Limb (tissue), 2 donors: ENCODE data around the gene LRRC7.
A peak's percentile ranks its signal among the peaks of the same experiment; 100 is the strongest.
"Not testable (repeated sequence)": the region's sequence is repeated elsewhere in the genome, so short reads cannot be mapped to it uniquely, and the experiment has no call there.

Source experiments
- DNase-seq, 2 donors: peaks; one replicate each; pipeline ENCODE4 v3.0.0-alpha.2; 2016; ENCODE audit errors: extremely low spot score in 2 of 2

Gene LRRC7

DNA sequence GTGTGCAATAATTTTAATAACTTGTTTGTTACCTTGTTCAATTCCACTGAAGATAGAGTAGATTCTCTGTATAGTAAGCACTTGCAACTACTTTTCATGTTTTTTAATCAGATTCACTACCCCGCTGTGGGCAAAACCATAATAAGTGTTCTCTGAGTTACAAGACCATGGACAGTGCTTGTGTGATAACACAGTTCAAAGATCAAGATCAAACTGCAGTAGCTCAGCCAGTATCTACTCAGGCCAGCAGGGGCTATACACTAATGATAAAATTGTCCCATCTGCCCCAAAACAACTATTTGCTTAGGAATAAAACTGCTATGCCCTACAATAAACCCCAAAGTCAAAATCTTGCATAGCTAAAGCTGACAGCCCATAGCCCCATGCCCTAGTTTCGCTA, 129.6 kb downstream of the LRRC7 start:
- DNase-seq, result no peak

- DNase-seq, result no peak
These were observed 133.0 kb downstream of the LRRC7 start for GRCh38 chr1:69700770-69701169.

DNA sequence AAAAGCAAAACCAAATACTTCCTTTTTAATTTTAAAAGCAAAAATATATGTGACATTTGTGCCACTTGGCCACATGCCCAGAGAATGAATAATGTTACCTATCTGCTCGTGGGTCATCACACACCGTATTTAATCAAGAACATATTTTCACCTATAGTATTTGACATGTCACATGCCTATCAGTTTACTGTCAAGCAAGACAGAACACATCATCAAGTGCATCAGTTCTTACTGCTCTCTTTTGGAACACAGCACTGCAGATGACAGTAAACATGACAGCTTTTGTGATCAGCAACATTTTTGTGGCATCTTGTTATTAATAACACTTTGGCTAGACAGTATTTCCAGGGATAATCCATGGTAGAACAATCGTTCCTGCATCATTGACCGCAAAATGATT, 134.4 kb downstream of the LRRC7 start:
- no peak for DNase-seq

DNA sequence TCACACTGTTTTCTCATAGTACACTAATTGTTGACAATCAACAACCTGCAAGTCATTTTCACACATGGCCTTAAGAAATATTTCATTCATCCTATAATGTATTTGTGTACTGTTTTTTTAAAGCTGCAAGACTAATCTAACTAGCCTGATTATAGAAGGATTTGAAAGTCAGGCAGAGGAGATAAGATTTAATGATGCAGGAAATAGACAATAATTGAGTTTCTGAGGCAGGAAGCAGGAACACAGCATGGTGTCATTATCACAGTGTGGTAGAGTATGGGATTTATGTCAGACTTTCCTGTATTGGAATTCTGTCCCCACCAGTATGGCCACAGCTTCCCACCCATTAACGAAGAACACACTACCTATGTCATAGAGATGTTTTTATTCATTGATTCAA, 138.8 kb downstream of the LRRC7 start:
- DNase-seq, result no peak

GRCh38 chr1:69707103-69707502, 139.4 kb downstream of the LRRC7 start:
- no peak for DNase-seq

GRCh38 chr1:69710484-69711189, 142.9 kb downstream of the LRRC7 start:
- no peak for DNase-seq

GRCh38 chr1:69711190-69711930, 143.6 kb downstream of the LRRC7 start:
- DNase-seq, result no peak

DNA sequence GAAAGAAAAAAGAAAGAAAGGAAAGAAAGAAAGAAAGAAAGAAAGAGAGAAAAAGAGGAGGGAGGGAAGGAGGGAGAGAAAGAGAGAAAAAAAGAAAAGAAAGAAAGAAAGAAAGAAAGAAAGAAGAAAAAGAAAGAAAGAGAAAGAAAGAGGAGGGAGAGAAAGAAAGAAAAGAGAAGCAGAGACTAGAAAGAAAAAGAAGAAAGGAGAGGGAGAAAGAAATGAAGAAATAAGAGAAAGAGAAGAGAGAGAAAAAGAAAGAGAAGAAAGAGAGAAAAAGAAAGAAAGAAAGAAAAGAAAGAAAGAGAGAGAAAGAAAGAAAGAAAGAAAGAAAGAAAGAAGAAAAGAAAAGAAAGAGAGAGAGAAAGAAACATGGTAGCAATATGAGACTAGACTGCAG, 150.1 kb downstream of the LRRC7 start:
- DNase-seq, result not testable (repeated sequence)

- DNase-seq, result no peak
These were observed 160.5 kb downstream of the LRRC7 start for GRCh38 chr1:69728206-69728605.

DNA sequence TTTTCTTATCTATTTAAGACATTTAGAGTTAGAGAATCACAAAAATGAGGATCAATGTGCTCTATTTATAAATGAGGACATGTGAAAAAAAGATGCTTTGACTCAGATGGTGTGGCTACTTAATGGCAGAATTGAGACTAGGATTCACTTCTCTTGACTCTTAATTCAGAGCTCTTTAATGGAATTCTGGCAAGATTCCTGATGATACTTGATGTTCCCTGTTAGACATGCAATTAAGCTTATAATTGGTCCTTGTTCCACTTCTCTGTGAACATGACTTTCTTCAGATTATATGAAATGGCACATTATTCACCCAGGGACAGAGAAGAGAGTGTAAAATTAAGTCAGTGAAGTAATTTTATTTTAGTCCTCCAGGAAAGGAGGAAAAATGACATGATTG, 165.3 kb downstream of the LRRC7 start:
- DNase-seq, result no peak

GRCh38 chr1:69737527-69738185, 169.9 kb downstream of the LRRC7 start:
- DNase-seq, result no peak

GRCh38 chr1:69738458-69739250, 170.9 kb downstream of the LRRC7 start:
- no peak for DNase-seq

- peak in 1 of 2 donors; percentile 42 for DNase-seq
These were observed 171.5 kb downstream of the LRRC7 start for GRCh38 chr1:69739251-69739605.

- DNase-seq, result no peak
These were observed 175.4 kb downstream of the LRRC7 start for GRCh38 chr1:69743146-69743545.

GRCh38 chr1:69744381-69744780, 176.7 kb downstream of the LRRC7 start:
- no peak for DNase-seq

DNA sequence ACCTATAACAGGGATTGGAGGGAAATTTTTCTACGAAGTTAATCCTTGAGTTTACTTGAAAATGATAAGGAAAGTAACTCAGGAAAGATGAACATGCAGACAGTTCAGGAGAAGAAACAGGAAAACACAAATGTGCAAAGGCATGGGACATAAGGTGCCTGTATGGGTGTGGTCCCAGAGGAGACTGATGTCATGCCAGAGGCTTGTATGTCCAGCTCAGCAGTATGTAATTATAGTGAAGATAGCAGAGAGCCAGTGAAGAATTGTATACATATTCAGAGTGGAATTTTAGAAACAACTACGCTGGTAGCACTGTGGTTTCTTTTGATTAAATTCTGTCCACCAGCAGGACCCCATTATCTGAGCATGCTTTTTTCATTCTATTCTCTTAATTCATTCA, 179.5 kb downstream of the LRRC7 start:
- no peak for DNase-seq

DNA sequence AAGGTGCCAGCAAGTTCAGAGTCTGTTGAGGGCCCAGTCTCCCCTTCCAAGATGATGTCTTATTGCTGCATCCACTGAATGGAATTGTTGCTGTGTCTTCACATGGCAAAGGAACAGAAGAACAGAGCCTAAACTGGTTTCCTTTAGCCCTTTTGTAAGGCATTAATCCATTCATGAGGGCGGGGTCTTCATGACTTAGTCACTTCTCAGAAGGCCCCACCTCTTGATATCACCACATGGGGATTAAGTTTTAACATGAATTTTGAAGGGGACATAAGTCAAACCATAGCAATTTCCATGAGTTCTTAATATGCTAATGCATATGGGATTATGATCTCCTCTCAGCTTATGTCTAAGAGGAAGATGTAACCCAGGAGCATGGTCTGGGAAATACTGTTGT, 182.9 kb downstream of the LRRC7 start:
- DNase-seq, result no peak

GRCh38 chr1:69752831-69753230, 185.1 kb downstream of the LRRC7 start:
- peak in 1 of 2 donors; percentile 31 for DNase-seq

DNA sequence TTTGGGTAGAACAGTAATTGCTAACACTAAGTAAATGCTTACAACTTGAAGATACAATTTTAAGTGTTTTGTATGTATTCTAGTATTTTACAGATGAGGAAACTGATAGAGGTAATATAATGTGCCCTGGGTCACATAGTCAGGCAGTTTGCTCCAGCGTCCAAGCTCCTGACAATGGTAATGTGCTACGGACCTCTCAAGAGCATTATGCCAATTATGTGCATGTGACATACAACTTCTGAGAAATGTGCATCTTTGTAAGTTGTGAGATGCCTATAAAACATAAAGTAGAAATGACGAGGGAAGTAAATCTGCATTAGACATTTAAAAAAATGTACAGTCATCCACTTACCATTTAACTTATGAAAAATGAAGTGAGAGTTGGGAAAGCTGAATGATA, 186.8 kb downstream of the LRRC7 start:
- no peak for DNase-seq

- DNase-seq, result peak in 1 of 2 donors; percentile 24
These were observed 187.9 kb downstream of the LRRC7 start for GRCh38 chr1:69755647-69756046.

- DNase-seq, result peak in 1 of 2 donors; percentile 39
These were observed 198.2 kb downstream of the LRRC7 start for GRCh38 chr1:69765951-69766350.
